D721Med (cell line): ENCODE measurements around the gene PIMREG.

Experiments used
- DNase-seq: peaks from one replicate; pipeline ENCODE4 v3.0.0; 2011; ENCODE audit warnings: low spot score; ENCODE audit not compliant: insufficient read length
- FAIRE-seq: peaks from 2 replicates; lab custom pipeline; 2011; peaks lifted over from hg19 to GRCh38; lab: Jason Lieb, UNC
- TF ChIP-seq, protein P1 (sequence below): IDR thresholded peaks from 2 replicates; pipeline ENCODE4 v1.5.1; 2012; ENCODE audit warnings: mild to moderate bottlenecking, control low read depth; ENCODE audit not compliant: insufficient read depth; ENCODE audit errors: missing control alignments

PIMREG gene

DNA sequence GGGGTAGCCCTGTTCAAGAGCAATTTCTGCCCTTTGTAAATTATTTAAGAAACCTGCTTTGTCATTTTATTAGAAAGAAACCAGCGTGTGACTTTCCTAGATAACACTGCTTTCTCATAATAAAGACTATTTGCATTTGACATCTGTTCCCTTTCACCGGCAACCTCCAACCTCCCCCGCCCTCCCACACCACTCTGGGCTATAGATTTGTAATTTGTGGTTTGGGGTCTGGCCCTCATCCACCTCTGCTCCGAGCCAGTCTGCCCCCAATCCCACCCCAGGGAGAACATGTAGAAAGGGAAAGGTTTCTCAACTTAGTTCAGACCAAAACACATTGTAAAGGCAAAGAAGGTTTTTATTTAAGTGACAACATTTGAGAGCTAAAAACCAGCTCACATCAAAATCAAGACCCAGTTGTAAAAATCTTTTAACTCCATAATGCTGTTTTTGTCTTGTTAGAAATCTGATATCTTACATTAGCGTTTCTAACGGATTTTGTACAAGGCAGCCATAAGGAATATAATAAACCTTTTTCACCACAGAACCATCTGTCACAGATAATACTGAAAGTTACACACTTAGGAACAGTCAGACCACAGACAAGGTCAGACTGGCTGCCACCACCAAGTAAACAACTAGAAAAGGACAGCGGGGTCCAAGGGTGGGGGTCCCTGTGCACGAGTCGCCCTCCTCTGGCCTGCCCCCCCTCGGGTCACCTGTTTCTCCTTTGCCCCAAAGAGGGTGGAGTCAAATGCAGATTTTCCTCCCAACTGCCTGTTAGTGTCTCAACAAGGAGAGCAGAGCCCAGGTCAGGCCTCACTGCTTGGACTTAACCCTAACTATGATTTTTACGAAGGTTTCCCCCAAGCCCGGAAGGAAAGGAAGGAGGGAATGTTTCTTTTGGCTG lies 6.9 kb downstream of the PIMREG start:
- DNase-seq (no peak), FAIRE-seq (no peak)
- TF ChIP-seq, protein P1, sequence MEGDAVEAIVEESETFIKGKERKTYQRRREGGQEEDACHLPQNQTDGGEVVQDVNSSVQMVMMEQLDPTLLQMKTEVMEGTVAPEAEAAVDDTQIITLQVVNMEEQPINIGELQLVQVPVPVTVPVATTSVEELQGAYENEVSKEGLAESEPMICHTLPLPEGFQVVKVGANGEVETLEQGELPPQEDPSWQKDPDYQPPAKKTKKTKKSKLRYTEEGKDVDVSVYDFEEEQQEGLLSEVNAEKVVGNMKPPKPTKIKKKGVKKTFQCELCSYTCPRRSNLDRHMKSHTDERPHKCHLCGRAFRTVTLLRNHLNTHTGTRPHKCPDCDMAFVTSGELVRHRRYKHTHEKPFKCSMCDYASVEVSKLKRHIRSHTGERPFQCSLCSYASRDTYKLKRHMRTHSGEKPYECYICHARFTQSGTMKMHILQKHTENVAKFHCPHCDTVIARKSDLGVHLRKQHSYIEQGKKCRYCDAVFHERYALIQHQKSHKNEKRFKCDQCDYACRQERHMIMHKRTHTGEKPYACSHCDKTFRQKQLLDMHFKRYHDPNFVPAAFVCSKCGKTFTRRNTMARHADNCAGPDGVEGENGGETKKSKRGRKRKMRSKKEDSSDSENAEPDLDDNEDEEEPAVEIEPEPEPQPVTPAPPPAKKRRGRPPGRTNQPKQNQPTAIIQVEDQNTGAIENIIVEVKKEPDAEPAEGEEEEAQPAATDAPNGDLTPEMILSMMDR = no peak

DNA sequence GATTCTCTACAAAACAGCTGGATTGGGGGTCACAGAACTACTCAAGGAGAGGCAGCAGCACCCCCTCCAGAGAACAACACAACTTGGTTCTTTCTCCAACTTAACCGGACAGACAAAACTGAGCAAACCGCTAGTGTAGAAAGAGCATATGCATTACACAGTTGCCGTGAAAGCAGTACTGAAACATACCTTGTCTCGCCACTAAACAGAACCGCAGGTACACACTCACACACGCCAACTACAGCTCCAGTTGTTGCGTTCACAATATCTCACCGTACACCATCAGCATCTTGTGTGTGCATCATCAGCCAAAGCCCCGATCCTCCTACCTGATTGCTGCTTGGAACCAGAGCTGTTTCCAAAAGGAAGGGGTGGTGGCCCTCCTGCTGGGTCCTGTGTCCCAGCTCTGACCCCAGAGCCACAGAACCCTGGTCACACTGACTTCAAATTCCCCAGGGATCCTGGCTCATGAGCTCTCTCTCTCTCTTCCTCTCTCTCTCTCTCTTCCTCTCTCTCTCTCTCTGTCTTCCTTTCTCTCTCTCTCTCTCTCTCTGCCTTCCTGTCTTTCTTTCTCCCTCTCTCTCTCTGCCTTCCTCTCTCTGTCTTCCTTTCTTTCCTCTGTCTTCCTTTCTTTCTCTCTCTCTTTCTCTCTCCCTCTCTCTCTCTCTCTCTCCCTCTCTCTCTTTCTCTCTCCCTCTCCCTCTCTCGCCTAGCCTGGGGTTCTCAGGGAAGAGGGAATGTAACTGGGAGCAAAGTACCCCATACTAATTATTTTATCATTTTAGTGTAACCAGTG lies 8.4 kb downstream of the PIMREG start:
- TF ChIP-seq, protein P1 = no peak
- DNase-seq (no peak), FAIRE-seq (no peak)

DNA sequence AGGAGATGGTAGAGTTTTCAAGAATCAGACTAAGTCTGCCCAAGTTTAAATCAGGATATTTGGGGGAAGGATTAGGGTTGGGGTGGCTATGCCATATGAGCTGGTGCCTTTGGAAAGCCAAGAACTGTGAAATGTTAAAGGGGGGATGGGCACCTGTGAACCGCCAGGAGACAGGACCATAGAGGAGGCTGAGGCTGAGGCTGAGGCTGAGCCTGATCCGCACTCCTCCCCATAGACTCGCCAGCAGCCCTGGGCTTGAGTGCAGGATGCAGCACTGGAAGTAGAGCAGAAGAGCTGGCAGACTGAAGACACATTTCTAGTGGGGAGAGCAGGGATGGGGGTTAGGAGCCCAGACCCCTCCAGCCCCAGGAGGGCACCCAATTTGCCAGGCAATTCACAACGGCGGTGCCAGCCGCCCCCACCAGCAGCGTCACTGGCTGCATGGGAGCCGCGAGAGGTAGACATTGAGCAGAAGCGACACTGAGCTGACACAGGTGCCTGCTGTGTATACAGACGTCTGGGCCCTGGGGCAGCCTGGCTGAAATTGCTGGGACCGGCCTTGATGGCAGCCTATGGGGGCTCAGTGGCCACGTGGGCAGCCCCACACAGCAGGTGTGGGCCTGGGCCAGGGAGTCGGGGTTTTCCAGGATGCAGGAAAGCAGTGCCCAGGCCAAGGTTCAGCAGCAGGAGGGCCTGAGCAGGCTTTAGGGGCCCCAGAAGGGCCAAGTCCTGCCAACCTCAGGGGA lies 9.2 kb downstream of the PIMREG start:
- TF ChIP-seq, protein P1 = no peak
- DNase-seq (no peak), FAIRE-seq (no peak)

DNA sequence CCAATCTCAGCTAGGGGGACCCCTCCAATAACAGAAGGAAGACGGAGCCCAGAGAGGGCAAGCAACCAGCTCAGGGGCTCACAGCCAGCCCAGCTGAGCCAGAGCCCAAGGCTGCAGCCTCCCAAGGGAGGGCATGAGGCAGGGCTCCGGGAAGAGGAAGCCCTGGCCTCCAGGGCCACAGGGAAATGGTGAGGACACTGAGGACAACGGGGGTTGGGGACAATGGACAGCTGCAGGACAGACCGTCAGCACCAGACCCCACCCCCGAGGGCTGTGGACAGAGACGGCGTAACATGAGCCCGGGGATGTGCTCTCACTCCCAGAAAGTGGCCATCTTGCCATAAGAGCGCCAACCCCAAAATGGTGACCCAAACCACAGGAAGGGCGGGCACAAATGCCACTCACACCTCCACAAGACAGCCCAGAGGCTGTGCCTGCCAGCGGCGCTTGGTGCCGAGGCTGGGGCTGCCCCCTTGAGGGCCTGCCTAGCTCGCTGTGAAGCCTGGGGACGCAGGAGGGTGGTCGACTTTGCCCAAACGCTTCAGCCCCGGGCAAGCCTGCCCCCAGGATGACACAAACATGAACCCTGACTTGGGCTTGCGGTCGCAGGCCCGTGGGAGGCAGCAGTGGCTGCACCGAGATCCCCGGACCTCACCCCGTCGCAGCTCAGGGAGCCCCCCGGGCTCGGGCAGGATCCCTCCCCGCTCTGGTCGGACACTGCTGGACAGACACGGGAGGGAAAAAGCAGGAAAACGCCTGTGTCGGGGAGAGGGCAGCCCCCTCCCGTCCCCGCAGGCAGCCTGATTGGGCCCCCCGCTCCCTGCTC lies 10.5 kb downstream of the PIMREG start:
- no peak for FAIRE-seq
- TF ChIP-seq, protein P1 = no peak

DNA sequence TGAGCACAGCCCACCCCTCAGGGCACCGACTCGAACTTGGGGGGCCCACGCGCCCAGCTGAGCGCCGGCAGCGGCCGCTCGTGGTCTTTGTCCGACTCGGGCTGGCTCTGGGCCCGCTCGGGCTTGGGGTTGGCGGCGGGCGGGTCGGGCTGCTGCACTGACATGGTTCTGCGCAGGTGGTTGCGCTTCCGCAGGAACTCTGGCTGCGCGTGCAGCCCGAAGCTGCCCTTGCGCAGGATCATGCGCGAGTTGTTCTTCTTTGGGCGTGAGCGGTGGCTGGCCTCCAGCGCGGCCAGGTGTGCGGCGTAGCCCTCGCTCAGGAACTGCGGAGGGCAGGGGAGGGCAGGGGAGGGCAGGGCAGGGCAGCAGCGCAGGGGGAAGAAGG lies 11.1 kb downstream of the PIMREG start:
- DNase-seq (no peak), FAIRE-seq (no peak)
- TF ChIP-seq, protein P1 = no peak

More for the DNA sequence above, 10.5 kb downstream of the PIMREG start:
- DNase-seq = no peak

DNA sequence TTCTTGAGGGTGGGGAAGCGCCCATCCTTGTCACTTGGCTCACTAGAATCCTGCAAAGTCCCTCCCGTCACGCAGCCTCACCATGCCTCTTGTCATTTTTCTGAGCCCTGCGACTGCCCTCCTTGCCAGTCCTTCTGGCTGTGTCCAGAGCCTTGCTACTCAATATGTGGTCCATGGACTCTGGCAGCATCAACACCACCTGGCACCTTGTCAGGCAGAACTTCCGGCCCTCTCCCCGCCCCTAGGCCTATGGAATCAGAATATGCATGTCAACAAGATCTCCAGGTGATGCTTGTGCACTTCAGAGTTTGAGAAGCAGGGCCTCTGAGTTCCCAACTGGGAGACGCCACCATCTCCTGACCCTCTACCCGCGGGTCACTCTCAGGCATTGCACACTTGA lies 12.1 kb downstream of the PIMREG start:
- TF ChIP-seq, protein P1 = no peak
- FAIRE-seq (no peak), DNase-seq (no peak)
